Measurements from ENCODE around the gene SAMD5. TPM values are rescaled to one million over a fixed set of nuclear protein-coding genes. Genes with fewer than 3 reads are reported as not detected.

The SAMD5 gene
- total and polyA plus RNA-seq, 2 donors from 2014 or later: 9.2 to 11.1 TPM

DNA sequence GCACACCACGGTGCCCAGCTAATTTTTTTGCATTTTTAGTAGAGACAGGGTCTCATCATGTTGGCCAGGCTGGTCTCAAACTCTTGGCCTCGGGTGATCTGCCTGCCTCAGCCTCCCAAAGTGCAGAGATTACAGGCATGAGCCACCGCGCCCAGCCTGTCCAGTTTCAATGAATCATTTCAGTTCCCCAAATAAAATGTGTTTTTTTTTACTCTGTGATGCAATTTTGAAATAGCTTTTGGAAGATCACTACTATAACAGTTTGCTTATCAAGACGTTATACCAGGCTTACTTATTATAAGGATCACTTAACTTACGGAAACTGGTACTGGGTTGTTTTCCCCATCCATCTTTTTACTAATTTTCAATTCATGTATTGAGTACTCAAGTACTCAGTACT lies 80.0 kb downstream of the SAMD5 start:
- H3K4me1 ChIP-seq (ENCODE audit: control insufficient read depth in 2 of 3, insufficient read depth in 2 of 3, low read depth in 1 of 3, low read length in 3 of 3): no peaks in the 10 kb centered on the region
- DNase-seq: no peak
- no peaks in the 10 kb centered on the region for H3K27me3 ChIP-seq (ENCODE audit: control insufficient read depth, insufficient read depth, low read length)
- no peak overlapping the region for H3K27ac ChIP-seq (ENCODE audit: low read depth in 2 of 2, low read length in 2 of 2)
- H3K4me3 ChIP-seq (ENCODE audit: low read length in 3 of 3): no peak overlapping the region
- no peak for TF ChIP-seq CTCF (IDR thresholded peaks at IDR 0.05; ENCODE audit: borderline replicate concordance, extremely low read depth, insufficient read depth)
- intact Hi-C loops (cut with DNase I): no loop called here
- no peak overlapping the region for H3K9ac ChIP-seq (ENCODE audit: low read length in 3 of 3)
- H3K36me3 ChIP-seq (ENCODE audit: control insufficient read depth in 2 of 3, insufficient read depth in 3 of 3, low read length in 3 of 3): no peaks in the 10 kb centered on the region
- no peaks in the 10 kb centered on the region for H3K9me3 ChIP-seq (ENCODE audit: control insufficient read depth in 2 of 3, insufficient read depth in 1 of 3, low read length in 3 of 3)
- no peak for FAIRE-seq

DNA sequence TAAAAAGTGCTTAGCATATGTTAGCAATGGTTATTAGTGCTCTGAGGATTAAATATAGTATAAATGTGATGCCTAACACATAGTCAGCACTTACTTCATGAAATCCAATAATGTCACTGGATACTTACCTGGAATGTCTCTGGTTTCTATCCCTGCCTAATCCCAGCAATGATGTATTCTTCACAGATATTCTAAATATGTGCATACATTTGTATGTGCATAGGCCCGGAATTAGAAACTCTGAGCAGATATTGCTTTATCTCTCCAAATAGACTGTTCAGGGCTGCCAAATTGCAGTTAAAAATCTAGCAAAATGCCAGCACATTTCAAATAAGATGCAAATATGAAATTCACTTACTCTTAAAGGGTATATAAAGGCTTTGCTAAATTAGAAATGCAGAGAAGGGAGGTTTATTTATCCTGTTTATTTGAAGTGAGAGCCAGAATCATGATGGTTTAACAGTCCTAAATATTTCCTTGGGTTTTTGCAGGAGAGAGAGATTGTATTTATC lies 81.3 kb downstream of the SAMD5 start:
- intact Hi-C loops (cut with DNase I): no loop called here
- FAIRE-seq (no peak), DNase-seq (no peak)
- H3K36me3 ChIP-seq (ENCODE audit: control insufficient read depth in 2 of 3, insufficient read depth in 3 of 3, low read length in 3 of 3): no peaks in the 10 kb centered on the region
- no peaks in the 10 kb centered on the region for H3K4me1 ChIP-seq (ENCODE audit: control insufficient read depth in 2 of 3, insufficient read depth in 2 of 3, low read depth in 1 of 3, low read length in 3 of 3)
- H3K4me3 ChIP-seq (ENCODE audit: low read length in 3 of 3): no peak overlapping the region
- H3K27me3 ChIP-seq (ENCODE audit: control insufficient read depth, insufficient read depth, low read length): no peaks in the 10 kb centered on the region
- H3K9me3 ChIP-seq (ENCODE audit: control insufficient read depth in 2 of 3, insufficient read depth in 1 of 3, low read length in 3 of 3): no peaks in the 10 kb centered on the region
- no peak overlapping the region for H3K9ac ChIP-seq (ENCODE audit: low read length in 3 of 3)
- no peak for TF ChIP-seq CTCF (IDR thresholded peaks at IDR 0.05; ENCODE audit: borderline replicate concordance, extremely low read depth, insufficient read depth)
- H3K27ac ChIP-seq (ENCODE audit: low read depth in 2 of 2, low read length in 2 of 2): no peak overlapping the region

GRCh38 chr6:147595961-147596360 lies 87.5 kb downstream of the SAMD5 start:
- Histone ChIP-seq H3K27me3 (ENCODE audit: control insufficient read depth, insufficient read depth, low read length) (no peaks in the 10 kb centered on the region), H3K9me3 (ENCODE audit: control insufficient read depth in 2 of 3, insufficient read depth in 1 of 3, low read length in 3 of 3) (no peaks in the 10 kb centered on the region), H3K4me1 (ENCODE audit: control insufficient read depth in 2 of 3, insufficient read depth in 2 of 3, low read depth in 1 of 3, low read length in 3 of 3) (no peaks in the 10 kb centered on the region), H3K4me3 (ENCODE audit: low read length in 3 of 3) (no peak overlapping the region), H3K9ac (ENCODE audit: low read length in 3 of 3) (no peak overlapping the region), H3K36me3 (ENCODE audit: control insufficient read depth in 2 of 3, insufficient read depth in 3 of 3, low read length in 3 of 3) (no peaks in the 10 kb centered on the region), H3K27ac (ENCODE audit: low read depth in 2 of 2, low read length in 2 of 2) (no peak overlapping the region)
- DNase-seq (no peak), FAIRE-seq (no peak)
- intact Hi-C loops (cut with DNase I): no loop called here
- TF ChIP-seq CTCF (IDR thresholded peaks at IDR 0.05; ENCODE audit: borderline replicate concordance, extremely low read depth, insufficient read depth): no peak

Measured in kidney (tissue), 14 donors.